Mucosa of stomach (tissue), 1 donor: ENCODE measurements around the gene NOP10.
A peak's percentile ranks its signal among the peaks of the same experiment; 100 is the strongest.

Source experiments
- H3K27me3 ChIP-seq: one replicate; pipeline ENCODE4 v1.7.0; 2013; ENCODE audit warnings: mild to moderate bottlenecking, low read length; ENCODE audit not compliant: control insufficient read depth, insufficient read depth
- H3K36me3 ChIP-seq: one replicate; pipeline ENCODE4 v1.7.0; 2013; ENCODE audit warnings: low read length; ENCODE audit not compliant: control insufficient read depth, insufficient read depth
- H3K4me1 ChIP-seq: one replicate; pipeline ENCODE4 v1.7.0; 2013; ENCODE audit warnings: mild to moderate bottlenecking, low read length; ENCODE audit not compliant: control insufficient read depth, insufficient read depth
- H3K4me3 ChIP-seq: one replicate; pipeline ENCODE4 v1.7.0; 2013; ENCODE audit warnings: low read length
- H3K9ac ChIP-seq: one replicate; pipeline ENCODE4 v1.7.0; 2013; ENCODE audit warnings: mild to moderate bottlenecking, low read length, moderate library complexity
- H3K9me3 ChIP-seq: one replicate; pipeline ENCODE4 v1.7.0; 2013; ENCODE audit warnings: mild to moderate bottlenecking, low read length, moderate library complexity; ENCODE audit not compliant: control insufficient read depth
- donor health status: Pancreatic carcinoma.

NOP10 gene

GRCh38 chr15:34336991-34337556 lies 5.9 kb downstream of the NOP10 start:
- Histone ChIP-seq H3K36me3 (no peaks in the 10 kb centered on the region), H3K4me3 (peak overlapping the region; percentile 79), H3K4me1 (peaks cover 9% of the 10 kb centered on the region), H3K9ac (peak overlapping the region; percentile 79), H3K9me3 (no peaks in the 10 kb centered on the region), H3K27me3 (no peaks in the 10 kb centered on the region)

- H3K9ac ChIP-seq: peak overlapping the region; percentile 79
- peaks cover 9% of the 10 kb centered on the region for H3K4me1 ChIP-seq
- no peaks in the 10 kb centered on the region for H3K36me3 ChIP-seq
- H3K4me3 ChIP-seq: no peak overlapping the region
- no peaks in the 10 kb centered on the region for H3K9me3 ChIP-seq
- H3K27me3 ChIP-seq: no peaks in the 10 kb centered on the region
Measured at GRCh38 chr15:34336231-34336990, 6.5 kb downstream of the NOP10 start.

- no peak overlapping the region for H3K4me3 ChIP-seq
- peaks cover 9% of the 10 kb centered on the region for H3K4me1 ChIP-seq
- no peaks in the 10 kb centered on the region for H3K9me3 ChIP-seq
- no peak overlapping the region for H3K9ac ChIP-seq
- H3K27me3 ChIP-seq: no peaks in the 10 kb centered on the region
- H3K36me3 ChIP-seq: no peaks in the 10 kb centered on the region
Measured at GRCh38 chr15:34335176-34336032, 7.5 kb downstream of the NOP10 start.

- Histone ChIP-seq H3K9me3 (no peaks in the 10 kb centered on the region), H3K4me1 (peaks cover 9% of the 10 kb centered on the region), H3K9ac (peak overlapping the region; percentile 19), H3K4me3 (no peak overlapping the region), H3K36me3 (no peaks in the 10 kb centered on the region), H3K27me3 (no peaks in the 10 kb centered on the region)
Measured at GRCh38 chr15:34334672-34335071, 8.3 kb downstream of the NOP10 start.

GRCh38 chr15:34332553-34333120 lies 10.3 kb downstream of the NOP10 start:
- Histone ChIP-seq H3K9ac (no peak overlapping the region), H3K4me3 (no peak overlapping the region), H3K4me1 (peaks cover 9% of the 10 kb centered on the region), H3K9me3 (no peaks in the 10 kb centered on the region), H3K27me3 (no peaks in the 10 kb centered on the region), H3K36me3 (no peaks in the 10 kb centered on the region)

- H3K36me3 ChIP-seq: no peaks in the 10 kb centered on the region
- no peak overlapping the region for H3K4me3 ChIP-seq
- peaks cover 5% of the 10 kb centered on the region for H3K4me1 ChIP-seq
- H3K27me3 ChIP-seq: no peaks in the 10 kb centered on the region
- no peak overlapping the region for H3K9ac ChIP-seq
- H3K9me3 ChIP-seq: no peaks in the 10 kb centered on the region
Measured at GRCh38 chr15:34331809-34332208, 11.1 kb downstream of the NOP10 start.

- H3K9me3 ChIP-seq: no peaks in the 10 kb centered on the region
- H3K9ac ChIP-seq: no peak overlapping the region
- H3K36me3 ChIP-seq: no peaks in the 10 kb centered on the region
- no peaks in the 10 kb centered on the region for H3K4me1 ChIP-seq
- H3K4me3 ChIP-seq: no peak overlapping the region
- H3K27me3 ChIP-seq: no peaks in the 10 kb centered on the region
Measured at GRCh38 chr15:34330279-34330678, 12.7 kb downstream of the NOP10 start.

- Histone ChIP-seq H3K4me3 (no peak overlapping the region), H3K9me3 (no peaks in the 10 kb centered on the region), H3K36me3 (no peaks in the 10 kb centered on the region), H3K9ac (no peak overlapping the region), H3K4me1 (no peaks in the 10 kb centered on the region), H3K27me3 (no peaks in the 10 kb centered on the region)
Measured at GRCh38 chr15:34329006-34329405, 13.9 kb downstream of the NOP10 start.

GRCh38 chr15:34327906-34328305 lies 15.0 kb downstream of the NOP10 start:
- H3K4me3 ChIP-seq: no peak overlapping the region
- H3K27me3 ChIP-seq: no peaks in the 10 kb centered on the region
- no peak overlapping the region for H3K9ac ChIP-seq
- no peaks in the 10 kb centered on the region for H3K36me3 ChIP-seq
- H3K4me1 ChIP-seq: no peaks in the 10 kb centered on the region
- no peaks in the 10 kb centered on the region for H3K9me3 ChIP-seq

GRCh38 chr15:34325368-34325767 lies 17.6 kb downstream of the NOP10 start:
- Histone ChIP-seq H3K4me1 (no peaks in the 10 kb centered on the region), H3K4me3 (no peak overlapping the region), H3K36me3 (no peaks in the 10 kb centered on the region), H3K9me3 (no peaks in the 10 kb centered on the region), H3K27me3 (no peaks in the 10 kb centered on the region), H3K9ac (no peak overlapping the region)

- Histone ChIP-seq H3K9ac (no peak overlapping the region), H3K4me1 (no peaks in the 10 kb centered on the region), H3K27me3 (no peaks in the 10 kb centered on the region), H3K4me3 (no peak overlapping the region), H3K36me3 (no peaks in the 10 kb centered on the region), H3K9me3 (no peaks in the 10 kb centered on the region)
Measured at GRCh38 chr15:34324933-34325332, 18.0 kb downstream of the NOP10 start.

- Histone ChIP-seq H3K9me3 (no peaks in the 10 kb centered on the region), H3K4me1 (peaks cover 4% of the 10 kb centered on the region), H3K4me3 (no peak overlapping the region), H3K9ac (no peak overlapping the region), H3K36me3 (no peaks in the 10 kb centered on the region), H3K27me3 (no peaks in the 10 kb centered on the region)
Measured at GRCh38 chr15:34323217-34323616, 19.7 kb downstream of the NOP10 start.
